ENCODE results near the gene TNK2. TPM values are rescaled to one million over a fixed set of nuclear protein-coding genes. Genes with fewer than 3 reads are reported as not detected.

Gene TNK2
- total RNA-seq, 1 experiment from 2014 or later, result 72.3 TPM

DNA sequence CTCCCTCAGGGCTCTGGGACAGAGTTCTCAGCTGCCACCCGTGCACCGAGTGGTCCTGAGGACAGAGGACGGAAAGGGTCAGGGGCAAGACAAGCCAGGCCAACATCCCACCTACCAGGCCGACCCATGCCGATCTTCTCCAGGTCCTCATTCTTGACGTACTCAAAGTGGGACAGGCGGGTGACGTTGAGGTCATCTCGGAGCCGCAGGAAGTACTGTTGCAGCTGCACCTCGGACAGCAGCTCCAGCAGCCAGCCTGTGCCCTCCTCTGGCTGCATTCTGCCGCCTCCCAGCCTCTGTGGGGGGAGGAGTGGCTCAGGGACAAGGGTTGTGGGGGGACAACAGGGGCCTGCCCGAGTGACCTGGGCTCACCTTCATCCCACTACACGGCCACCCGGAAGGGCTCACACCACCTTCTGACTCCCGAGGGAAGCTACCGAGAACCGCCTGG lies 20.0 kb downstream of the TNK2 start:
- Histone ChIP-seq H3K27me3 (ENCODE audit: control insufficient read depth, insufficient read depth, low read length) (no peaks in the 10 kb centered on the region), H3K9me3 (ENCODE audit: control insufficient read depth, insufficient read depth, low read depth, low read length) (no peaks in the 10 kb centered on the region), H3K4me1 (ENCODE audit: control insufficient read depth, insufficient read depth, low read length) (peaks cover 1% of the 10 kb centered on the region; the same call in 1 of the 2 replicates), H3K27ac (ENCODE audit: low read length) (no peak overlapping the region), H3K4me3 (ENCODE audit: low read depth in 2 of 2, low read length in 2 of 2) (no peak overlapping the region), H3K36me3 (ENCODE audit: control insufficient read depth, insufficient read depth, low read length) (no peaks in the 10 kb centered on the region)
- DNase-seq (ENCODE audit: low read depth, low spot score) (no peak), ATAC-seq (no peak)
- intact Hi-C loops (cut with micrococcal nuclease; ENCODE audit: unreplicated experiment) (no loop called here), in situ Hi-C loops (cut with HindIII; ENCODE audit: low pct_unique_long_range_greater_than_20kb, low sequenced_read_pairs) (no loop called here)
- TF ChIP-seq REST (IDR thresholded peaks at IDR 0.05; ENCODE audit: insufficient read depth in 1 of 2, low read depth in 2 of 2, low read length in 1 of 2) (no peak), SIN3A (IDR thresholded peaks at IDR 0.05; ENCODE audit: borderline replicate concordance, insufficient read depth, low read depth, low read length) (no peak), CTCF (IDR thresholded peaks at IDR 0.05) (no peak), POLR2AphosphoS5 (IDR thresholded peaks at IDR 0.05; ENCODE audit: low read depth, low read length) (no peak), TCF7L2 (IDR thresholded peaks at IDR 0.05; ENCODE audit: low read depth, low read length) (no peak)
- ChIA-PET CTCF (no interaction called here), POLR2A (no interaction called here)
- BruUV-seq (replicated peaks), result no TSS peak

DNA sequence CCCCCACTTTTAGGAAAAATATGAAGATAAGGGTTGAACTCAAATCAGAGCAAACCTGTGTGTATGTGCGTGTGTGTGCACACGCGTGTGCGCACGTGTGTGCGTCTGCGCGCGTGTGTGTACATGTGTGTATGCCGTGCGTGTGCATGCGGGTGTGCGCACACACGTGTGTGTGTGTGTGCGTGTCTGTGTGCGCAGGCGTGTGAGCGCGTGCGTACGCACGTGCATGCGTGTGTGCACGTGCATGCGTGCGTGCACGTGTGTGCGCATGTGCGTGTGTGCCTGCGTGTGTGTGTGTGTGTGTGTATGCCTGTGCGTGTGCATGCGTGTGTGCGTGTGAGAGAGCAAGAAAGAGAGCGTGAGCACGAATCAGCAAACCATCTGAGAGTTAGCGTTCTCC lies 20.7 kb downstream of the TNK2 start:
- TF ChIP-seq SIN3A (IDR thresholded peaks at IDR 0.05; ENCODE audit: borderline replicate concordance, insufficient read depth, low read depth, low read length) (no peak), TCF7L2 (IDR thresholded peaks at IDR 0.05; ENCODE audit: low read depth, low read length) (no peak), REST (IDR thresholded peaks at IDR 0.05; ENCODE audit: insufficient read depth in 1 of 2, low read depth in 2 of 2, low read length in 1 of 2) (no peak), POLR2AphosphoS5 (IDR thresholded peaks at IDR 0.05; ENCODE audit: low read depth, low read length) (no peak), CTCF (IDR thresholded peaks at IDR 0.05) (no peak)
- H3K4me1 ChIP-seq (ENCODE audit: control insufficient read depth, insufficient read depth, low read length), result no peaks in the 10 kb centered on the region
- CTCF ChIA-PET, result no interaction called here
- no peak for DNase-seq (ENCODE audit: low read depth, low spot score)
- no TSS peak for BruUV-seq (replicated peaks)
- POLR2A ChIA-PET, result no interaction called here
- no peaks in the 10 kb centered on the region for H3K9me3 ChIP-seq (ENCODE audit: control insufficient read depth, insufficient read depth, low read depth, low read length)
- in situ Hi-C loops (cut with HindIII; ENCODE audit: low pct_unique_long_range_greater_than_20kb, low sequenced_read_pairs) (no loop called here), intact Hi-C loops (cut with micrococcal nuclease; ENCODE audit: unreplicated experiment) (no loop called here)
- H3K27me3 ChIP-seq (ENCODE audit: control insufficient read depth, insufficient read depth, low read length), result no peaks in the 10 kb centered on the region
- ATAC-seq, result no peak
- no peak overlapping the region for H3K27ac ChIP-seq (ENCODE audit: low read length)
- H3K4me3 ChIP-seq (ENCODE audit: low read depth in 2 of 2, low read length in 2 of 2), result no peak overlapping the region
- no peaks in the 10 kb centered on the region for H3K36me3 ChIP-seq (ENCODE audit: control insufficient read depth, insufficient read depth, low read length)

Measured in Panc1 (cell line).